Thyroid gland (tissue), 4 donors: Measurements from ENCODE around the gene GPSM3.

Experiments
- CTCF ChIP-seq, 6 experiments: fragments of 200-600 bp in 3 of 6; fragments of 450-650 bp in 3 of 6; sonication (generic) in 3 of 6; IDR thresholded peaks; one replicate each; pipeline ENCODE4 v1.5.1; 2016 to 2019; ENCODE audit warnings: antibody characterized with exemption in 6 of 6, mild to moderate bottlenecking in 2 of 6, inconsistent platforms in 1 of 6, moderate library complexity in 1 of 6
- POLR2A ChIP-seq, 2 donors: fragments of 450-650 bp; IDR thresholded peaks; one replicate each; pipeline ENCODE4 v1.6.1; 2017; ENCODE audit warnings: antibody characterized with exemption in 2 of 2, mild to moderate bottlenecking in 2 of 2, moderate library complexity in 1 of 2

DNA sequence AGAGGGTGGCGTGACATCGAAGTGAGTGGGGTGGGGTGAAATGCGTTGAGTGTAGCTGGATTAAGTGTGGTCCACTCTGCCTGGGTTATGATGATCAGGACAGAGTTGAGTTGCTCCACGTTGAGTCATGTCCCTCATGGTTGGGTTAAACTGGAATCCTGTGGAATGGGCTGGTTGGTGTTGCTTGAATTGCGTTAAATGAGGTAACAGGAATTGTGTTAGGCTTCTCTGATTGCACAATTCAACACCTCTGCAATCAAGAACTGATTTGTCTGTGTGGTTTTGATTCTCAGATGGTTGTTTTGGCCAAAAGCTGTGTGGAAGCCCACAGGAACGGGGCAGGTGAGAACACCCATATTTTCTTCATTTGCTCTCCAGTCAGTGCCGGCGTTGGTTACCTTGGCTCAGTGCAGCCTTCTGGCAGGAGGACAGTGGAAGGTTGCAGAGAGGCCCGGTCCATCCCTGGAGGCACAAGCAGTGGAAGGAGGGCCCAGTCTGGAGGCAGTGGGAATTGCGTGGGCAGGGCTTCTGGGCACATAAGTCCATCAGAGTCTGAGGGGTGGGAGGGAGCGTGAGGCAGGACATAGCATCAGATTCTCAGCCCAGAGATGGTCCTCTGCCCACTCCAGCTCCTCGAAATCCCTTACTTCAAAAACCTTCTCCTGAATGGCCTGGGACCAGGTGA lies 19.8 kb upstream of the GPSM3 start:
- no peak for TF ChIP-seq POLR2A (IDR thresholded peaks at IDR 0.05)
- no peak for TF ChIP-seq CTCF (IDR thresholded peaks at IDR 0.05)
